GM10248 (cell line): ENCODE data around the gene ATP6V0C.

Experiments used
- CTCF ChIA-PET: fragments of 300-600 bp; sonication (Branson Sonifier 250); formaldehyde crosslinking; extraction: SDS; loops from one replicate; lab custom pipeline; 2021; ENCODE audit warnings: antibody characterized with exemption; lab: Yijun Ruan, JAX
- POLR2A ChIA-PET: fragments of 350-650 bp; sonication (Branson Sonifier 250); formaldehyde crosslinking; extraction: SDS; loops from one replicate; lab custom pipeline; 2020; ENCODE audit warnings: antibody characterized with exemption; lab: Yijun Ruan, JAX
- DNase-seq: peaks from one replicate; pipeline ENCODE4 v3.0.0; 2012; ENCODE audit errors: extremely low spot score
- TF ChIP-seq, protein P1 (sequence below): IDR thresholded peaks from 2 replicates; pipeline ENCODE4 v1.5.1; 2012; ENCODE audit warnings: mild to moderate bottlenecking, low read depth; ENCODE audit errors: extremely low read depth, missing control alignments, control extremely low read depth

Gene ATP6V0C

DNA sequence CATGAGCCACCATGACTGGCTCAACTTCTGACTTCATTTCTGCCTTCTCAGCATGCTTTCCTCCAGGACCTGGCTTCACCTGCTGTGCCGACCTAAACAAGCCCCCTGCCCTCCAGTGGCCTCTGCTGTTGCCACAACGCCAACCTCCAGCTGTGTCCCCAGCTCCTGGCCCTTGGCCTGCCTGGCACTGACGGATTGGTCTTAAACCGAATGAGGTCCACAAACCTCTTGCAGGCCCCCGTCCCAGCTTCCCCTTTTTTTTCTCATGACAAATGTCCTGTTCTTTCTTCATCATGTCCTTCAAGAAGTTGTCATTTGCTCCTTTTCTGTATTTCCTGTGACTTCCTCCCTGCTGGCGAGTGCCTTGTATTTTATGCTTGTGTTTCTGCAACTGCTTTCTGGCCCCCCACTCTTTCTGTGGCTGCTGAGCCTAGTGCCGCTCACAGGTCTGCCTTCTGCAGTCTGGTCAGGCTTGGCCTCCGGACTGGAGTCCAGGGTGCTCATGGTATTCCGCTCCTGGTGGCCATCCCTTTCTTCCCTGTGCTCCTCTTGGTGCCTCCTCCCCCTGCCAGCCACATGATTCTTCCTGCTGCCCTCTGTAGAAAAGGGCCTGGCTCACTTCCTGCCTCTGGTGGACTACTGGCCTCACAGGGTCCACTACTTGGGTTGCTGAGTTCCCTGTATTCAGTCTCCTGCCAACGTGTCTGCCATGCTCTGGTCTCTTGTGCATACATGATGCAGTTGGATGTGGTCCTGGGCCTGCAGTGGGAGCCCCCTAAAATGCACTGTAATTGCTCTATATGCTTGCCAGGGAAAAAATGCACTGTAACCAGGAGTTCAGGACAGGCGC is 2.9 kb downstream of the ATP6V0C start:
- POLR2A ChIA-PET, result interaction anchor here (1.0 to 1.2 kb wide), 2 partner anchors 15 to 16 kb away, joined by 6 to 8 read pairs; partner anchors contain the start of gene CEMP1
- no peak for DNase-seq
- CTCF ChIA-PET, result no interaction called here
- TF ChIP-seq, protein P1, sequence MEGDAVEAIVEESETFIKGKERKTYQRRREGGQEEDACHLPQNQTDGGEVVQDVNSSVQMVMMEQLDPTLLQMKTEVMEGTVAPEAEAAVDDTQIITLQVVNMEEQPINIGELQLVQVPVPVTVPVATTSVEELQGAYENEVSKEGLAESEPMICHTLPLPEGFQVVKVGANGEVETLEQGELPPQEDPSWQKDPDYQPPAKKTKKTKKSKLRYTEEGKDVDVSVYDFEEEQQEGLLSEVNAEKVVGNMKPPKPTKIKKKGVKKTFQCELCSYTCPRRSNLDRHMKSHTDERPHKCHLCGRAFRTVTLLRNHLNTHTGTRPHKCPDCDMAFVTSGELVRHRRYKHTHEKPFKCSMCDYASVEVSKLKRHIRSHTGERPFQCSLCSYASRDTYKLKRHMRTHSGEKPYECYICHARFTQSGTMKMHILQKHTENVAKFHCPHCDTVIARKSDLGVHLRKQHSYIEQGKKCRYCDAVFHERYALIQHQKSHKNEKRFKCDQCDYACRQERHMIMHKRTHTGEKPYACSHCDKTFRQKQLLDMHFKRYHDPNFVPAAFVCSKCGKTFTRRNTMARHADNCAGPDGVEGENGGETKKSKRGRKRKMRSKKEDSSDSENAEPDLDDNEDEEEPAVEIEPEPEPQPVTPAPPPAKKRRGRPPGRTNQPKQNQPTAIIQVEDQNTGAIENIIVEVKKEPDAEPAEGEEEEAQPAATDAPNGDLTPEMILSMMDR, result no peak

DNA sequence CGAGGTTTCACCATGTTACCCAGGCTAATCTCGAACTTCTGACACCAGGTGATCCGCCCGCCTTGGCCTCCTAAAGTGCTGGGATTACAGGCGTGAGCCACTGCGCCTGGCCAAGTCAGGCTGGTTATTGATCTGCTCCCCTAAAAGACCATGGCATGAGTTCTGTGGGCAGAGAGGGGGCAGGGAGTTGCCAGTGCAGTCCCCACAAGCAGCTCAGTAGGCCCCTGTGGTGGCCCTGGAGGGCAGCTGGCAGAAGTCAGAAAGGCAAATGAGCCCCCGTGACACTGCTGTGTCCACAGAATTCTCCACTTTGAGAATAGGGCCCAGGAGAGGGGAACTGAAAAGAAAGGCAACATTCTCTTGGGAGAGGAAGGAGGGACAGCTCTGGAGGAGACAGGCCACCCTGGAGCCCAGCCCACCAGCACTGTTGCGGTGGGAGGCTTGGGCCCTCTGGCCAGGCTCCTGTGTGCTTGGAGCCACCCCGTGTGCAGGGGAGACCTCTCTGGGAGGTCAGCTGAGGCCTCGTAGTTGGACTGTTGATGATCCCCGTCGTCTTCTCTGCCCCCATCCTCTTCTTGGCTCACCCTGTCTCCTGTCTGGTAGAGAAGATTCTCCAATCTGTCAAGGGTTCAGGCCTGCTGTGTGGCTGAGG is 4.3 kb downstream of the ATP6V0C start:
- ChIA-PET CTCF (interaction anchor here (0.7 kb wide), 1 partner anchor 17 kb away, joined by 3 read pairs; no protein-coding TSS in a partner anchor), POLR2A (interaction anchor here (1.0 to 1.5 kb wide), 3 partner anchors 8 to 13 kb away, joined by 3 to 9 read pairs (median 4); partner anchors contain the start of gene CEMP1)
- no peak for DNase-seq
- TF ChIP-seq, protein P1, result no peak

DNA sequence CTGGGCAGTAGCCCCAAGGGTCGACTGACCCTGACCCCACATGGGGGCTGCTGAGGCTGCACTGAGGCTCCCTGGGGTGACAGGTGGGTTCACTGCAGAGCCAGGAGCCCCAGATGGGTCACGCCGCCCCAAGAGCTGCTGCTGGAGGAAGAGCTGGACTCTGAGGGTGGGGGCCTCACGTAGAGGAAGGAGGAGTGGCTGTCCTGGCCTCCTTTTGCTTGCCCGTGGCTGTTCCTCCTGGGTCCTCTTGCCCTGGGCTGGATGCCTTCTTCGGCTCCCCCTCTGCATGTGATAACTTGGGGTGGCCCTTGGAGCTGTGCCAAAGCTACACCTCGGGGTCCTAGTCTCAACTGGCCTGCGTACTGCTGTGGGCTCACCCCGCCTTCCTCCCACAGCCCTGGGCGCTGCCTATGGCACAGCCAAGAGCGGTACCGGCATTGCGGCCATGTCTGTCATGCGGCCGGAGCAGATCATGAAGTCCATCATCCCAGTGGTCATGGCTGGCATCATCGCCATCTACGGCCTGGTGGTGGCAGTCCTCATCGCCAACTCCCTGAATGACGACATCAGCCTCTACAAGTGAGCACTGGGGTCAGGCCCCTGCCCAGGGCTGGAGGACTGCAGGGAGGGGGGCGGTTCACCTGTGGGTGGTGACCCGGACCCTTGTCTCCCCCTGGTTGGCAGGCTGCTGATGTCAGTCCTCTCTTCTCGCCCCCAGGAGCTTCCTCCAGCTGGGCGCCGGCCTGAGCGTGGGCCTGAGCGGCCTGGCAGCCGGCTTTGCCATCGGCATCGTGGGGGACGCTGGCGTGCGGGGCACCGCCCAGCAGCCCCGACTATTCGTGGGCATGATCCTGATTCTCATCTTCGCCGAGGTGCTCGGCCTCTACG is 5.3 kb downstream of the ATP6V0C start:
- TF ChIP-seq, protein P1, result no peak
- ChIA-PET POLR2A (interaction anchor here (1.0 to 1.5 kb wide), 4 partner anchors 9 to 13 kb away, joined by 3 to 9 read pairs (median 4); partner anchors contain the start of gene CEMP1), CTCF (interaction anchor here (1.1 kb wide), 1 partner anchor 179 kb away, joined by 3 read pairs; the partner anchor contains the start of gene ABCA3)
- no peak for DNase-seq

DNA sequence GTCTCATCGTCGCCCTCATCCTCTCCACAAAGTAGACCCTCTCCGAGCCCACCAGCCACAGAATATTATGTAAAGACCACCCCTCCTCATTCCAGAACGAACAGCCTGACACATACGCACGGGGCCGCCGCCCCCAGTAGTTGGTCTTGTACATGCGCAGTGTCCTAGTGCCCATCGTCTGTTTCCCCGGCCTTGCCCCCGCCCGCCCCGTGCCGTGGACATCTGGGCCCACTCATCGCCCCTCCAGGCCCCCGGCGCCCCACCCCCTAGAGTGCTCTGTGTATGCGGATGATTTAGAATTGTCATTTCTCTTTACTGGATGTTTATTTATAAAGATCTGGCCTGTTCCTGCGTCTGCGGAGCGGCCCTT is 5.9 kb downstream of the ATP6V0C start:
- TF ChIP-seq, protein P1, result no peak
- no peak for DNase-seq
- CTCF ChIA-PET, result interaction anchor here (1.4 kb wide), 1 partner anchor 18 kb away, joined by 3 read pairs; no protein-coding TSS in a partner anchor
- POLR2A ChIA-PET, result interaction anchor here (0.6 to 1.7 kb wide), 7 partner anchors 9 to 348 kb away, joined by 3 to 9 read pairs (median 4); partner anchors contain the start of gene CEMP1

DNA sequence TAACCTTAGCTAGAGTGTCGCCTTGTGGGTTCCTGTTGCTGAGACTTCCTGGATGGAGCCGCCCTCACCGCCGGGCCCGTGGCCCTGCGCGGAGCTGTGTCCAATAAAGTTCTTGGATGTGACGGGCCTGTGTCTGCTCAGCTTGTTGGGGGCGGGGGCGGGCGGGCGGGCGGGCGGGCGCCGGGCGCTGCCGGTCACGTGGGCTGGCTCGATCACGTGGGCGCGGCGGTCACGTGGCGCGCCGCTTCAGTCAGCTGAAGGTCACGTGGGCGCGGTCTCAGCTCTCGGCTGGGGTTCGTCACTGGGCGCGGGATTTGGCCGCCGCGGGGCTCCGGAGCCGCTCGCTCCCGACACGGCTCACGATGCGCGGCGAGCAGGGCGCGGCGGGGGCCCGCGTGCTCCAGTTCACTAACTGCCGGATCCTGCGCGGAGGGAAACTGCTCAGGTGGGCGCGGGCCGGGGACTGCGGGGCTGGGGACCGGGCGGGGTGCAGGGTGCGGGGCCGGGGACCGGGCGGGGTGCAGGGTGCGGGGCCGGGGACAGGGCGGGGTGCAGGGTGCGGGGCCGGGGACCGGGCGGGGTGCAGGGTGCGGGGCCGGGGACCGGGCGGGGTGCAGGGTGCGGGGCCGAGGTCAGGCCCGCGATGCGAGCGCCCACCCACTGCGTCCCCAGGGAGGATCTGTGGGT is 6.5 kb downstream of the ATP6V0C start, which contains the start of gene AMDHD2:
AMDHD2 (plus strand) TSS at position 275 of the 687 bp plus-strand sequence; CDS start at position 363, 88 bp downstream.
- ChIA-PET POLR2A (interaction anchor here (0.6 to 1.7 kb wide), 8 partner anchors 8 to 348 kb away, joined by 3 to 9 read pairs (median 4); partner anchors contain the start of gene CEMP1), CTCF (interaction anchor here (1.4 kb wide), 1 partner anchor 19 kb away, joined by 3 read pairs; no protein-coding TSS in a partner anchor)
- TF ChIP-seq, protein P1, result no peak
- peak; percentile 96 for DNase-seq
